Tibial nerve (tissue), 4 donors: ENCODE data around the gene PDZK1IP1. TPM values are rescaled to one million over a fixed set of nuclear protein-coding genes. Genes with fewer than 3 reads are reported as not detected.
"Not testable (repeated sequence)": the region's sequence is repeated elsewhere in the genome, so short reads cannot be mapped to it uniquely, and the experiment has no call there.

Experiments
- DNase-seq, 2 donors: peaks; one replicate each; pipeline ENCODE4 v3.0.0-alpha.2; 2019; ENCODE audit warnings: low spot score in 2 of 2
- H3K27ac ChIP-seq, 4 donors: fragments of 200-600 bp; sonication (generic) in 3 of 4; one replicate each; pipeline ENCODE4 v1.5.1; 2017 to 2019; ENCODE audit warnings: mild to moderate bottlenecking in 1 of 4
- H3K27me3 ChIP-seq, 2 donors: fragments of 200-600 bp; sonication (generic) in 1 of 2; one replicate each; pipeline versions ENCODE4 v1.5.1 to v1.6.0; 2017 to 2019
- H3K36me3 ChIP-seq, 3 donors: fragments of 200-600 bp; sonication (generic); one replicate each; pipeline ENCODE4 v1.5.1; 2018 to 2019
- H3K4me1 ChIP-seq, 4 donors: fragments of 200-600 bp; sonication (generic) in 3 of 4; one replicate each; pipeline ENCODE4 v1.5.1; 2017 to 2019
- H3K4me3 ChIP-seq, 4 donors: fragments of 200-600 bp; sonication (generic) in 3 of 4; one replicate each; pipeline ENCODE4 v1.5.1; 2017 to 2019; ENCODE audit warnings: mild to moderate bottlenecking in 1 of 4, moderate library complexity in 1 of 4
- H3K9me3 ChIP-seq, 4 donors: fragments of 200-600 bp; sonication (generic) in 3 of 4; one replicate each; pipeline ENCODE4 v1.5.1; 2017 to 2019
- CTCF ChIP-seq, 5 experiments: fragments of 200-600 bp in 3 of 5; fragments of 450-650 bp in 2 of 5; sonication (generic) in 3 of 5; IDR thresholded peaks; one replicate each; pipeline ENCODE4 v1.5.1; 2016 to 2019; ENCODE audit warnings: antibody characterized with exemption in 5 of 5, mild to moderate bottlenecking in 3 of 5, moderate library complexity in 2 of 5
- EP300 ChIP-seq, 2 donors: sonication (generic); formaldehyde crosslinking; IDR thresholded peaks; one replicate each; pipeline ENCODE4 v1.6.1; 2017; ENCODE audit warnings: antibody characterized with exemption in 2 of 2, mild to moderate bottlenecking in 1 of 2
- POLR2A ChIP-seq, 2 donors: fragments of 450-650 bp; IDR thresholded peaks; one replicate each; pipeline ENCODE4 v1.6.1; 2017; ENCODE audit warnings: antibody characterized with exemption in 2 of 2, mild to moderate bottlenecking in 2 of 2, moderate library complexity in 2 of 2
- WGBS, 2 donors: methylation state at CpG; one replicate each; pipeline ENCODE4 v1.1.5; 2018; 5-methylcytosine and 5-hydroxymethylcytosine counted together
- total RNA-seq, 4 donors: library from RNA; depleted of rRNA; stranded (reverse); fragments of >200 nt; gene quantifications; one replicate each; pipeline ENCODE4 v1.1.0, GENCODE V29; 2016

PDZK1IP1 gene
- total RNA-seq, 4 donors from 2014 or later, result 1.5 to 4.2 TPM; not detected in 2

- Histone ChIP-seq H3K27me3 (no peaks in the 10 kb centered on the region), H3K9me3 (peaks cover 0 to 12% (median 0%) of the 10 kb centered on the region in 4 donors), H3K27ac (no peak overlapping the region), H3K36me3 (no peaks in the 10 kb centered on the region), H3K4me1 (no peaks in the 10 kb centered on the region), H3K4me3 (no peak overlapping the region)
- TF ChIP-seq CTCF (IDR thresholded peaks at IDR 0.05) (no peak), EP300 (IDR thresholded peaks at IDR 0.05) (no peak), POLR2A (IDR thresholded peaks at IDR 0.05) (no peak)
- no peak for DNase-seq
Measured at GRCh38 chr1:47160716-47161115, 29.1 kb downstream of the PDZK1IP1 start.

- H3K36me3 ChIP-seq, H3K27ac ChIP-seq, H3K4me1 ChIP-seq, H3K27me3 ChIP-seq, DNase-seq, H3K4me3 ChIP-seq: not testable (repeated sequence)
- peaks cover 0 to 26% (median 0%) of the 10 kb centered on the region in 4 donors for H3K9me3 ChIP-seq
- WGBS, 2 donors, result 74 to 86% methylated on average over 3 of the region's 3 CpGs
Measured at GRCh38 chr1:47157957-47158356, 31.9 kb downstream of the PDZK1IP1 start.

GRCh38 chr1:47156457-47156856 is 33.4 kb downstream of the PDZK1IP1 start:
- not testable (repeated sequence) for H3K27me3 ChIP-seq, H3K36me3 ChIP-seq, H3K4me1 ChIP-seq, H3K27ac ChIP-seq, DNase-seq, H3K4me3 ChIP-seq
- peaks cover 0 to 26% (median 0%) of the 10 kb centered on the region in 4 donors for H3K9me3 ChIP-seq

DNA sequence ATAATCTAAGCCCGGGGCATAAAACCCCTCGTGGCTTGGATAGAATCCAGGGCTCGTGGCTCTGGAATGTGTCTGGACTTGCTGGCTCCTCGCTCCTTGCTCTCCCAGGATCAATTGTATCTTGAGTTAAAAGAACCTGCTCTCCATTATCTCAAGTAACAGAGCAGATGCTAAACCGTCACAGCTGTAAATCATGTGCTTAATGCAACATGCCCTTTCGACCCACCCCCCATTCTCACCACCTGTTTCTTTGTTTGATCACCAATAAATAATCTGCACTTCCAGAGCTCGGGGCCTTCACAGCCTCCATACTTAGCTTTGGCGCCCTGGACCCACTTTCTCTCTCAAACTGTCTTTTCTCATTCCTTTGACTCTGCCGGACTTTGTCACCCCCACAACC is 40.7 kb downstream of the PDZK1IP1 start:
- H3K27ac ChIP-seq, H3K4me1 ChIP-seq, H3K36me3 ChIP-seq, H3K27me3 ChIP-seq, DNase-seq, H3K9me3 ChIP-seq, H3K4me3 ChIP-seq: not testable (repeated sequence)
- WGBS, 2 donors, result 31% methylated on average over 9 of the region's 9 CpGs

GRCh38 chr1:47147047-47147785 is 42.6 kb downstream of the PDZK1IP1 start:
- Histone ChIP-seq H3K27ac (no peak overlapping the region), H3K4me3 (no peak overlapping the region), H3K36me3 (no peaks in the 10 kb centered on the region), H3K9me3 (no peaks in the 10 kb centered on the region), H3K27me3 (no peaks in the 10 kb centered on the region), H3K4me1 (no peaks in the 10 kb centered on the region)
- DNase-seq, result no peak
- TF ChIP-seq EP300 (IDR thresholded peaks at IDR 0.05), result no peak
- TF ChIP-seq POLR2A (IDR thresholded peaks at IDR 0.05), result no peak
- TF ChIP-seq CTCF (IDR thresholded peaks at IDR 0.05), result no peak
- 39 to 40% methylated on average over 6 of the region's 6 CpGs for WGBS, 2 donors

- H3K4me3 ChIP-seq, H3K4me1 ChIP-seq, H3K27me3 ChIP-seq, H3K36me3 ChIP-seq, H3K9me3 ChIP-seq, DNase-seq, H3K27ac ChIP-seq: not testable (repeated sequence)
- WGBS, 2 donors, result 0 to 17% methylated on average over 1 of the region's 1 CpG
Measured at GRCh38 chr1:47146495-47146894, 43.3 kb downstream of the PDZK1IP1 start.

DNA sequence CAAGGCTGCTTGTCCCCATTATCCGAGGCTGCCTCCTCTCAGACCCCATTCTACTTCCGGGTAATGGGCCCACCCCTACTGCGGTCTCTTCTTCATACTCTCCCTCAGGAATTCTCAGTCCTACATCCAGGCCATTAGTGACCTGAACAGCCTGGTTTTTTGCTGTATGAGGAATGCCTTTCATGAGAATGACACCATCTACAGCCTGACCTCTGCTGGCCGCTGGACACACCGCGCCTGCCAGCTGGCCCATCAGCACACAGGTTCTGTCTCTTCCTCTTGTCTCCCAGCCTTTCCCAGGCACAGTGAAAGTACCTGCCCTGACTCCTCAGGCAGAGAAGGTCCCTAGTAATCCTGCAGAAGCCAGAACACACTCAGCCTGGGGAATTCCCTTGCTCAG is 46.2 kb downstream of the PDZK1IP1 start:
- H3K27me3 ChIP-seq, H3K9me3 ChIP-seq, H3K36me3 ChIP-seq, H3K4me3 ChIP-seq, H3K27ac ChIP-seq, H3K4me1 ChIP-seq, DNase-seq: not testable (repeated sequence)
- WGBS, 2 donors, result 37 to 38% methylated on average over 6 of the region's 6 CpGs

- H3K27ac ChIP-seq, H3K4me1 ChIP-seq, DNase-seq, H3K36me3 ChIP-seq, H3K9me3 ChIP-seq, H3K4me3 ChIP-seq, H3K27me3 ChIP-seq: not testable (repeated sequence)
- WGBS, 2 donors, result 46 to 70% methylated on average over 3 of the region's 3 CpGs
Measured at GRCh38 chr1:47140358-47140757, 49.5 kb downstream of the PDZK1IP1 start.
